SKM-1 treated with dmso at 0.1 percent for 144 hours (cell line): ENCODE results near the gene SSBP4.

ENCODE experiments used
- DNase-seq: peaks from one replicate; lab custom pipeline; 2025; ENCODE audit not compliant: unreplicated experiment; lab: John Stamatoyannopoulos, UW

SSBP4 gene

GRCh38 chr19:18431351-18432197 is 12.4 kb downstream of the SSBP4 start:
- no peak for DNase-seq

GRCh38 chr19:18432275-18433014 is 13.2 kb downstream of the SSBP4 start:
- no peak for DNase-seq

- DNase-seq: no peak
These were observed 14.0 kb downstream of the SSBP4 start for GRCh38 chr19:18433015-18433691.

- no peak for DNase-seq
These were observed 14.7 kb downstream of the SSBP4 start for GRCh38 chr19:18433735-18434398.

- no peak for DNase-seq
These were observed 15.4 kb downstream of the SSBP4 start for GRCh38 chr19:18434411-18435175.

GRCh38 chr19:18435178-18435841 is 16.1 kb downstream of the SSBP4 start:
- DNase-seq: no peak

- DNase-seq: no peak
These were observed 16.9 kb downstream of the SSBP4 start for GRCh38 chr19:18435842-18436670.

- DNase-seq: no peak
These were observed 17.7 kb downstream of the SSBP4 start for GRCh38 chr19:18436671-18437490.

- no peak for DNase-seq
These were observed 18.5 kb downstream of the SSBP4 start, which contains the start of gene ISYNA1 for GRCh38 chr19:18437491-18438330. Gene ISYNA1, minus strand, starts transcription at chr19:18438133. Its CDS starts 154 bp downstream, at chr19:18437979.

GRCh38 chr19:18438331-18439024 is 19.3 kb downstream of the SSBP4 start:
- DNase-seq: no peak

- DNase-seq: no peak
These were observed 20.1 kb downstream of the SSBP4 start for GRCh38 chr19:18439025-18439909.

- no peak for DNase-seq
These were observed 20.7 kb downstream of the SSBP4 start for GRCh38 chr19:18439910-18440237.

- peak; percentile 45 for DNase-seq
These were observed 21.2 kb downstream of the SSBP4 start for GRCh38 chr19:18440415-18440877.

- no peak for DNase-seq
These were observed 22.0 kb downstream of the SSBP4 start for GRCh38 chr19:18440936-18441803.
